ENCODE data around the gene TRIM71.

- TF ChIP-seq CTCF (conservative IDR thresholded peaks at IDR 0.05; ENCODE audit: low read length) (peak; percentile 87), EZH2phosphoT487 (IDR thresholded peaks at IDR 0.05; ENCODE audit: borderline replicate concordance) (no peak)
Measured at GRCh38 chr3:32934150-32934742, 116.4 kb downstream of the TRIM71 start.
